CD4-positive, CD25-positive, alpha-beta regulatory T cell (primary cell): ENCODE measurements around the gene CDC45. TPM values are rescaled to one million over a fixed set of nuclear protein-coding genes. Genes with fewer than 3 reads are reported as not detected.
A peak's percentile ranks its signal among the peaks of the same experiment; 100 is the strongest.

Experiments
- ATAC-seq, 2 donors: fragments of 150-1000 bp; cut with Tn5 transposase; one replicate each; pipeline ENCODE4 v1.10.0; 2021; ENCODE audit warnings: low read depth in 2 of 2, moderate number of reproducible peaks in 2 of 2, moderate library complexity in 1 of 2
- DNase-seq, 3 donors: peaks; one replicate each; pipeline versions ENCODE4 v3.0.0 to v3.0.0-alpha.2; 2012 to 2022; ENCODE audit warnings: mixed read lengths in 1 of 3
- H3K27ac ChIP-seq: one replicate; pipeline ENCODE4 v1.7.0; 2013; ENCODE audit warnings: mild to moderate bottlenecking, low read length; ENCODE audit not compliant: insufficient read depth, poor library complexity, severe bottlenecking
- H3K27me3 ChIP-seq: one replicate; pipeline ENCODE4 v1.7.0; 2013; ENCODE audit warnings: low read length; ENCODE audit not compliant: control insufficient read depth, insufficient read depth
- H3K36me3 ChIP-seq: one replicate; pipeline ENCODE4 v1.7.0; 2013; ENCODE audit warnings: mild to moderate bottlenecking, low read length, moderate library complexity; ENCODE audit not compliant: control insufficient read depth, insufficient read depth
- H3K4me1 ChIP-seq: 2 replicates; pipeline ENCODE4 v1.7.0; 2013; ENCODE audit warnings: mild to moderate bottlenecking, low read length; ENCODE audit not compliant: insufficient read depth, control insufficient read depth, poor library complexity, severe bottlenecking
- H3K4me3 ChIP-seq: one replicate; pipeline ENCODE4 v1.7.0; 2013; ENCODE audit warnings: low read depth, mild to moderate bottlenecking, low read length, moderate library complexity
- H3K9me3 ChIP-seq, 2 experiments: 1 replicate in 1 of 2; 2 replicates in 1 of 2; pipeline ENCODE4 v1.7.0; 2013; ENCODE audit warnings: low read length in 2 of 2, mild to moderate bottlenecking in 1 of 2, moderate library complexity in 1 of 2; ENCODE audit not compliant: control insufficient read depth in 2 of 2
- H3K27ac Mint-ChIP-seq, 3 donors: one replicate each; pipeline ENCODE4 v1.8.0; 2020 to 2022; ENCODE audit warnings: mild to moderate bottlenecking in 3 of 3, mixed read lengths in 3 of 3, moderate library complexity in 2 of 3
- H3K27me3 Mint-ChIP-seq: one replicate; pipeline ENCODE4 v1.8.0; 2022; ENCODE audit warnings: mild to moderate bottlenecking, mixed read lengths
- H3K36me3 Mint-ChIP-seq: one replicate; pipeline ENCODE4 v1.8.0; 2020; ENCODE audit warnings: mixed read lengths
- H3K4me1 Mint-ChIP-seq, 4 donors: one replicate each; pipeline ENCODE4 v1.8.0; 2020 to 2022; ENCODE audit warnings: mixed read lengths in 4 of 4, mild to moderate bottlenecking in 1 of 4
- H3K4me3 Mint-ChIP-seq, 4 donors: one replicate each; pipeline ENCODE4 v1.8.0; 2020 to 2022; ENCODE audit warnings: mild to moderate bottlenecking in 4 of 4, mixed read lengths in 4 of 4, moderate library complexity in 3 of 4
- H3K9me3 Mint-ChIP-seq, 7 donors: one replicate each; pipeline ENCODE4 v1.8.0; 2020 to 2022; ENCODE audit warnings: mixed read lengths in 7 of 7, mild to moderate bottlenecking in 3 of 7, moderate library complexity in 2 of 7
- polyA plus RNA-seq, 4 donors: library from polyadenylated mRNA; unstranded; fragments of 300-500 nt; fragmentation: Illumina TruSeq; gene quantifications; one replicate each; pipeline ENCODE4 v1.2.3, GENCODE V29; 2021
- total RNA-seq: library from RNA; stranded (reverse); gene quantifications from one replicate; pipeline ENCODE4 v1.2.3, GENCODE V29; 2022

CDC45 gene
- total and polyA plus RNA-seq, 5 donors from 2014 or later = 0.56 to 3.4 (median 2.5) TPM

- ATAC-seq (no peak), DNase-seq (no peak)
- Histone ChIP-seq H3K9me3 (no peaks in the 10 kb centered on the region), H3K27me3 (no peaks in the 10 kb centered on the region), H3K36me3 (no peaks in the 10 kb centered on the region), H3K4me1 (peaks cover 12% of the 10 kb centered on the region), H3K27ac (no peak overlapping the region), H3K4me3 (no peak overlapping the region)
- Mint-ChIP-seq H3K4me1 (peaks cover 12 to 26% (median 18%) of the 10 kb centered on the region in 4 donors), H3K27me3 (no peaks in the 10 kb centered on the region), H3K27ac (peak overlapping the region in 2 of 3 donors; percentile 69 to 76), H3K4me3 (no peak overlapping the region), H3K9me3 (no peaks in the 10 kb centered on the region), H3K36me3 (no peaks in the 10 kb centered on the region)
Measured at GRCh38 chr22:19494676-19495173, 15.0 kb downstream of the CDC45 start.

- Mint-ChIP-seq H3K27me3 (no peaks in the 10 kb centered on the region), H3K27ac (peak overlapping the region; percentile 1 to 87 (median 76)), H3K36me3 (no peaks in the 10 kb centered on the region), H3K4me1 (peaks cover 9 to 22% (median 18%) of the 10 kb centered on the region in 4 donors), H3K4me3 (no peak overlapping the region), H3K9me3 (no peaks in the 10 kb centered on the region)
- peak in 2 of 3 donors; percentile 68 to 86 for DNase-seq
- Histone ChIP-seq H3K9me3 (no peaks in the 10 kb centered on the region), H3K27ac (peak overlapping the region; percentile 35), H3K36me3 (no peaks in the 10 kb centered on the region), H3K4me3 (peak overlapping the region; percentile 33), H3K4me1 (peaks cover 12% of the 10 kb centered on the region), H3K27me3 (no peaks in the 10 kb centered on the region)
- peak; percentile 60 to 80 for ATAC-seq
Measured at GRCh38 chr22:19495562-19496323, 16.0 kb downstream of the CDC45 start.

DNA sequence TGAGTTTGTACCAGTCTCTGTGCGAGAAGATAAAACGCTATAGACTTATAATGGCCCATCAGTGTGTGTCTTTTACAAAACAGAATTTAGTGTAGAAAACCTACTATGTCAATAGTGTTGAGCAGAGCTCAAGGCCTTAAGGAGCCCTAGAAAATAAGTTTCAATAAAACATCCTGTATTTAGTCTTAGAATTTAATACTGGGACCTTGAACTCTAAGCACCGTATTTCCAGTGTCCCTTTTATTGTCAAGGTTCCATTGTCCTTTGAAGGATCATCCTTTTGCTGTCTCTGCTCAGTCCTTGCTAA, 16.6 kb downstream of the CDC45 start:
- Mint-ChIP-seq H3K27me3 (no peaks in the 10 kb centered on the region), H3K27ac (peak overlapping the region in 2 of 3 donors; percentile 76 to 87)

GRCh38 chr22:19497245-19497644, 17.5 kb downstream of the CDC45 start:
- Mint-ChIP-seq H3K4me3 (no peak overlapping the region), H3K9me3 (no peaks in the 10 kb centered on the region), H3K36me3 (no peaks in the 10 kb centered on the region), H3K4me1 (peaks cover 7 to 22% (median 15%) of the 10 kb centered on the region in 4 donors), H3K27me3 (no peaks in the 10 kb centered on the region), H3K27ac (peak overlapping the region; percentile 12 to 75 (median 35))
- Histone ChIP-seq H3K36me3 (no peaks in the 10 kb centered on the region), H3K4me3 (no peak overlapping the region), H3K27ac (no peak overlapping the region), H3K9me3 (no peaks in the 10 kb centered on the region), H3K27me3 (no peaks in the 10 kb centered on the region), H3K4me1 (peaks cover 12% of the 10 kb centered on the region)
- no peak for DNase-seq
- ATAC-seq = no peak

More for the DNA sequence above, 16.6 kb downstream of the CDC45 start:
- Mint-ChIP-seq H3K36me3 (no peaks in the 10 kb centered on the region), H3K9me3 (no peaks in the 10 kb centered on the region), H3K4me3 (no peak overlapping the region), H3K4me1 (peaks cover 9 to 22% (median 18%) of the 10 kb centered on the region in 4 donors)
- Histone ChIP-seq H3K4me1 (peaks cover 12% of the 10 kb centered on the region), H3K4me3 (no peak overlapping the region), H3K27ac (peak overlapping the region; percentile 35), H3K36me3 (no peaks in the 10 kb centered on the region), H3K27me3 (no peaks in the 10 kb centered on the region), H3K9me3 (no peaks in the 10 kb centered on the region)
- DNase-seq = no peak
- no peak for ATAC-seq

- Mint-ChIP-seq H3K36me3 (no peaks in the 10 kb centered on the region), H3K9me3 (no peaks in the 10 kb centered on the region), H3K4me3 (no peak overlapping the region), H3K27me3 (no peaks in the 10 kb centered on the region), H3K4me1 (peaks cover 4 to 18% (median 14%) of the 10 kb centered on the region in 4 donors), H3K27ac (peak overlapping the region in 1 of 3 donors; percentile 17)
- DNase-seq (no peak), ATAC-seq (no peak)
- Histone ChIP-seq H3K36me3 (no peaks in the 10 kb centered on the region), H3K4me1 (peaks cover 12% of the 10 kb centered on the region), H3K27me3 (no peaks in the 10 kb centered on the region), H3K9me3 (no peaks in the 10 kb centered on the region), H3K27ac (no peak overlapping the region), H3K4me3 (no peak overlapping the region)
Measured at GRCh38 chr22:19498154-19498865, 18.6 kb downstream of the CDC45 start.

GRCh38 chr22:19498866-19499190, 19.1 kb downstream of the CDC45 start:
- Mint-ChIP-seq H3K4me1 (peaks cover 4 to 18% (median 14%) of the 10 kb centered on the region in 4 donors), H3K27ac (peak overlapping the region in 2 of 3 donors; percentile 17 to 46), H3K4me3 (no peak overlapping the region), H3K27me3 (no peaks in the 10 kb centered on the region), H3K36me3 (no peaks in the 10 kb centered on the region), H3K9me3 (no peaks in the 10 kb centered on the region)
- Histone ChIP-seq H3K36me3 (no peaks in the 10 kb centered on the region), H3K27ac (no peak overlapping the region), H3K4me3 (no peak overlapping the region), H3K9me3 (no peaks in the 10 kb centered on the region), H3K4me1 (peaks cover 12% of the 10 kb centered on the region), H3K27me3 (no peaks in the 10 kb centered on the region)
- DNase-seq (no peak), ATAC-seq (no peak)

DNA sequence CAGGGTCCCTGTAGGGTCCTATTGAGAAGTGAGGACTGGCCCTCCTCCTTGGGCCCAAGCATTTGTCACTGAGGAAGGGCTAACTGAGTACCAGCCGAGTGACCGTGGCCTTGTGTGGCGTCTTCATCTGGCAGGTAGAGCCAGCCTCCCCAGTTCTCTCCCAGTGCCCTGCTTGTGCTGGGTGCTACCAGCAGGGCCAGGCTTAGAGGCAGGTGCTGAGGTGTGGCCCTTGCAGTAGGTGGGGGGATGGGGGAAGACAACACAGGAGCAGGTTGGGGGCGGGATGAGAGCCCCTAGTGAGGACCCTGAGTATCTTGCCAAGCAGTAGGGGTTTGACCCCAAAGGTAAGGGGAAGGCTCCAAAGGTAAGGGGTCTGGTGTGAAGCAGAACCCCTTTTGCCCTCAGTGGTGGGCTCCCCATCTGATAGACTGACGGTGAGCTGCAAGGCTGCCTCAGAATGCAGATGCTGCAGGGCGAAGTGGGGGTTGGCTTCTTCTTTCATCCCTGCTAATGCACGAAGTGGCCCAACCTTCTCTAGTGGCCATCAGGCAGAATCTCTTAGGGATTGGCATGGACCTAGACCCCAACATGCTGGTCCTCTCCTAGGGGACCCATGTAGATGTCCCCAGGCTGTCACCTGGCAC, 19.6 kb downstream of the CDC45 start:
- no peaks in the 10 kb centered on the region for H3K27me3 ChIP-seq
- Mint-ChIP-seq H3K9me3 (no peaks in the 10 kb centered on the region), H3K4me1 (peaks cover 4 to 18% (median 14%) of the 10 kb centered on the region in 4 donors), H3K4me3 (no peak overlapping the region), H3K36me3 (no peaks in the 10 kb centered on the region), H3K27me3 (no peaks in the 10 kb centered on the region), H3K27ac (peak overlapping the region; percentile 14 to 46 (median 17))
- no peak overlapping the region for H3K27ac ChIP-seq
- ATAC-seq (no peak), DNase-seq (no peak)
- H3K36me3 ChIP-seq = no peaks in the 10 kb centered on the region
- H3K9me3 ChIP-seq = no peaks in the 10 kb centered on the region
- H3K4me3 ChIP-seq = no peak overlapping the region
- peaks cover 12% of the 10 kb centered on the region for H3K4me1 ChIP-seq
